HEK293T (cell line): ENCODE results near the gene NUMBL.

ENCODE experiments used
- BHLHE40 ChIP-seq: fragments of 450-650 bp; IDR thresholded peaks from 2 replicates; pipeline ENCODE4 v1.6.1; 2016; ENCODE audit warnings: mild to moderate bottlenecking, moderate library complexity, borderline replicate concordance
- FOXA1 ChIP-seq: fragments of 450-650 bp; IDR thresholded peaks from 2 replicates; pipeline ENCODE4 v1.6.1; 2016; ENCODE audit warnings: mild to moderate bottlenecking
- FOXK2 ChIP-seq: fragments of 450-650 bp; IDR thresholded peaks from 2 replicates; pipeline ENCODE4 v1.6.1; 2016; ENCODE audit warnings: mild to moderate bottlenecking
- FOXM1 ChIP-seq: fragments of 450-650 bp; IDR thresholded peaks from 2 replicates; pipeline ENCODE4 v1.6.1; 2017; ENCODE audit warnings: mild to moderate bottlenecking, borderline replicate concordance
- HDGF ChIP-seq: fragments of 450-650 bp; IDR thresholded peaks from 2 replicates; pipeline ENCODE4 v1.6.1; 2017; ENCODE audit warnings: antibody characterized with exemption, borderline replicate concordance
- PKNOX1 ChIP-seq: fragments of 450-650 bp; IDR thresholded peaks from 2 replicates; pipeline ENCODE4 v1.6.1; 2016
- SP1 ChIP-seq: fragments of 450-650 bp; IDR thresholded peaks from 2 replicates; pipeline ENCODE4 v1.6.1; 2017
- SUZ12 ChIP-seq: fragments of 450-650 bp; IDR thresholded peaks from 2 replicates; pipeline ENCODE4 v1.6.1; 2016; ENCODE audit warnings: mild to moderate bottlenecking
- TARDBP ChIP-seq: fragments of 450-650 bp; IDR thresholded peaks from 2 replicates; pipeline ENCODE4 v1.6.1; 2016

- TF ChIP-seq PKNOX1 (no peak), FOXM1 (no peak), TARDBP (no peak), FOXA1 (no peak), FOXK2 (no peak), SP1 (no peak), SUZ12 (no peak), HDGF (no peak), BHLHE40 (no peak)
Observed at GRCh38 chr19:40709817-40710216, 19.4 kb upstream of the NUMBL start.
